SK-N-SH treated with all-trans-retinoic acid at 6 μM for 48 hours (cell line): ENCODE measurements around the gene BSPRY.

Experiments
- ATAC-seq: fragments of 200-7000 bp; cut with Tn5 transposase; 3 replicates; pipeline ENCODE4 v1.9.1; 2020; ENCODE audit warnings: mild to moderate bottlenecking, moderate library complexity
- ARNTL ChIP-seq: fragments of 450-650 bp; formaldehyde crosslinking; IDR thresholded peaks from 2 replicates; pipeline ENCODE4 v1.5.0; 2020; ENCODE audit warnings: low read depth, mild to moderate bottlenecking, moderate library complexity, borderline replicate concordance
- BACH2 ChIP-seq: fragments of 250-450 bp; sonication (Bioruptor Pico); IDR thresholded peaks from 2 replicates; pipeline ENCODE4 v1.9.0; 2021; ENCODE audit warnings: mild to moderate bottlenecking, borderline replicate concordance
- CREB5 ChIP-seq: fragments of 250-450 bp; sonication (Bioruptor Pico); IDR thresholded peaks from 2 replicates; pipeline ENCODE4 v1.5.1; 2020; ENCODE audit warnings: low read depth, mild to moderate bottlenecking, moderate library complexity
- CSDC2 ChIP-seq: fragments of 250-450 bp; sonication (Bioruptor Pico); IDR thresholded peaks from 2 replicates; pipeline ENCODE4 v1.5.0; 2020; ENCODE audit warnings: mild to moderate bottlenecking, moderate library complexity
- CSRNP3 ChIP-seq: fragments of 250-450 bp; sonication (Bioruptor Pico); IDR thresholded peaks from 2 replicates; pipeline ENCODE4 v1.5.1; 2021; ENCODE audit warnings: mild to moderate bottlenecking, moderate library complexity
- ESRRG ChIP-seq: fragments of 250-450 bp; sonication (Bioruptor Pico); IDR thresholded peaks from 2 replicates; pipeline ENCODE4 v1.6.1; 2021; ENCODE audit warnings: mild to moderate bottlenecking
- GLIS3 ChIP-seq: fragments of 250-450 bp; sonication (Bioruptor Pico); IDR thresholded peaks from 2 replicates; pipeline ENCODE4 v1.5.0; 2020; ENCODE audit warnings: mild to moderate bottlenecking, moderate library complexity
- ISL1 ChIP-seq: fragments of 250-450 bp; sonication (Bioruptor Pico); IDR thresholded peaks from 2 replicates; pipeline ENCODE4 v2.1.2; 2022; ENCODE audit warnings: mild to moderate bottlenecking, moderate library complexity
- OSR1 ChIP-seq: fragments of 250-450 bp; sonication (Bioruptor Pico); IDR thresholded peaks from 2 replicates; pipeline ENCODE4 v1.8.0; 2022; ENCODE audit warnings: moderate library complexity, mild to moderate bottlenecking, inconsistent platforms
- PATZ1 ChIP-seq: fragments of 250-450 bp; sonication (Bioruptor Pico); IDR thresholded peaks from 2 replicates; pipeline ENCODE4 v1.8.0; 2020; ENCODE audit warnings: mild to moderate bottlenecking, moderate library complexity, borderline replicate concordance
- POU6F1 ChIP-seq: fragments of 250-450 bp; sonication (Bioruptor Pico); IDR thresholded peaks from 2 replicates; pipeline ENCODE4 v1.8.0; 2021; ENCODE audit warnings: low read depth, mild to moderate bottlenecking, moderate library complexity, borderline replicate concordance
- RARB ChIP-seq: fragments of 250-450 bp; sonication (Bioruptor Pico); IDR thresholded peaks from 2 replicates; pipeline ENCODE4 v1.8.0; 2021; ENCODE audit warnings: mild to moderate bottlenecking, moderate library complexity
- SNAI2 ChIP-seq: fragments of 250-450 bp; sonication (Bioruptor Pico); IDR thresholded peaks from 2 replicates; pipeline ENCODE4 v1.5.0; 2020; ENCODE audit warnings: mild to moderate bottlenecking, moderate library complexity
- TCF4 ChIP-seq: fragments of 250-450 bp; sonication (Bioruptor Pico); IDR thresholded peaks from 2 replicates; pipeline ENCODE4 v1.8.0; 2021; ENCODE audit warnings: mild to moderate bottlenecking, moderate library complexity, borderline replicate concordance
- TOX ChIP-seq: fragments of 250-450 bp; sonication (Bioruptor Pico); IDR thresholded peaks from 2 replicates; pipeline ENCODE4 v1.8.0; 2021; ENCODE audit warnings: mild to moderate bottlenecking, moderate library complexity, borderline replicate concordance
- ZC3H10 ChIP-seq: fragments of 250-450 bp; sonication (Bioruptor Pico); IDR thresholded peaks from 2 replicates; pipeline ENCODE4 v1.5.1; 2021; ENCODE audit warnings: mild to moderate bottlenecking, moderate library complexity
- ZFP3 ChIP-seq: fragments of 250-450 bp; sonication (Bioruptor Pico); IDR thresholded peaks from 2 replicates; pipeline ENCODE4 v1.5.0; 2020; ENCODE audit warnings: mild to moderate bottlenecking, moderate library complexity
- ZFP30 ChIP-seq: fragments of 450-650 bp; formaldehyde crosslinking; IDR thresholded peaks from 2 replicates; pipeline ENCODE4 v1.5.0; 2022; ENCODE audit warnings: mild to moderate bottlenecking, moderate library complexity
- ZNF565 ChIP-seq: fragments of 450-650 bp; formaldehyde crosslinking; conservative IDR thresholded peaks from 2 replicates; pipeline ENCODE4 v1.5.0; 2020; ENCODE audit warnings: low read depth, mild to moderate bottlenecking, moderate library complexity
- ZNF70 ChIP-seq: fragments of 450-650 bp; formaldehyde crosslinking; IDR thresholded peaks from 2 replicates; pipeline ENCODE4 v1.5.0; 2020; ENCODE audit warnings: mild to moderate bottlenecking, moderate library complexity
- ZNF8 ChIP-seq: fragments of 450-650 bp; formaldehyde crosslinking; IDR thresholded peaks from 2 replicates; pipeline ENCODE4 v1.5.0; 2020; ENCODE audit warnings: mild to moderate bottlenecking, moderate library complexity

The BSPRY gene

GRCh38 chr9:113352411-113352810 is 3.1 kb downstream of the BSPRY start:
- no peak for ATAC-seq

GRCh38 chr9:113355040-113355596 is 5.8 kb downstream of the BSPRY start:
- TF ChIP-seq GLIS3 (CRISPR knock-in tag) = no peak
- no peak for TF ChIP-seq ESRRG
- no peak for TF ChIP-seq CREB5 (CRISPR knock-in tag)
- TF ChIP-seq CSDC2 (CRISPR knock-in tag) = no peak
- no peak for TF ChIP-seq RARB (CRISPR knock-in tag)
- TF ChIP-seq ZFP3 = no peak
- no peak for TF ChIP-seq ZFP30 (CRISPR knock-in tag)
- no peak for TF ChIP-seq ISL1
- TF ChIP-seq CSRNP3 (CRISPR knock-in tag) = no peak
- TF ChIP-seq SNAI2 (CRISPR knock-in tag) = no peak
- no peak for TF ChIP-seq TOX
- no peak for TF ChIP-seq PATZ1 (CRISPR knock-in tag)
- no peak for TF ChIP-seq ARNTL (CRISPR knock-in tag)
- no peak for TF ChIP-seq ZNF565
- ATAC-seq = peak; percentile 52; the same call in 2 of the 3 replicates

More at GRCh38 chr9:113352411-113352810, 3.1 kb downstream of the BSPRY start:
- TF ChIP-seq OSR1 (CRISPR knock-in tag) (no peak), TOX (no peak), SNAI2 (CRISPR knock-in tag) (no peak), ZNF565 (no peak), TCF4 (CRISPR knock-in tag) (no peak), ZC3H10 (CRISPR knock-in tag) (no peak), BACH2 (CRISPR knock-in tag) (no peak), ESRRG (no peak), CREB5 (CRISPR knock-in tag) (no peak), RARB (CRISPR knock-in tag) (no peak), ZNF70 (CRISPR knock-in tag) (no peak), CSRNP3 (CRISPR knock-in tag) (no peak)

GRCh38 chr9:113356686-113357292 is 7.4 kb downstream of the BSPRY start:
- ATAC-seq = no peak
- TF ChIP-seq TCF4 (CRISPR knock-in tag) (no peak), CREB5 (CRISPR knock-in tag) (no peak), CSDC2 (CRISPR knock-in tag) (no peak)

GRCh38 chr9:113359385-113359784 is 10.0 kb downstream of the BSPRY start:
- ATAC-seq = no peak
- TF ChIP-seq OSR1 (CRISPR knock-in tag) = no peak
- no peak for TF ChIP-seq CSDC2 (CRISPR knock-in tag)
- no peak for TF ChIP-seq BACH2 (CRISPR knock-in tag)
- no peak for TF ChIP-seq ZNF70 (CRISPR knock-in tag)
- no peak for TF ChIP-seq POU6F1
- no peak for TF ChIP-seq PATZ1 (CRISPR knock-in tag)
- TF ChIP-seq ZNF8 (CRISPR knock-in tag) = no peak
